NCI-H345 treated with DMSO at 0.1 percent for 48 hours (cell line): Measurements from ENCODE around the gene ZNF586.
"Not testable (repeated sequence)": the region's sequence is repeated elsewhere in the genome, so short reads cannot be mapped to it uniquely, and the experiment has no call there.

Source experiments
- DNase-seq: peaks from one replicate; lab custom pipeline; 2025; ENCODE audit not compliant: unreplicated experiment; lab: John Stamatoyannopoulos, UW

Gene ZNF586

DNA sequence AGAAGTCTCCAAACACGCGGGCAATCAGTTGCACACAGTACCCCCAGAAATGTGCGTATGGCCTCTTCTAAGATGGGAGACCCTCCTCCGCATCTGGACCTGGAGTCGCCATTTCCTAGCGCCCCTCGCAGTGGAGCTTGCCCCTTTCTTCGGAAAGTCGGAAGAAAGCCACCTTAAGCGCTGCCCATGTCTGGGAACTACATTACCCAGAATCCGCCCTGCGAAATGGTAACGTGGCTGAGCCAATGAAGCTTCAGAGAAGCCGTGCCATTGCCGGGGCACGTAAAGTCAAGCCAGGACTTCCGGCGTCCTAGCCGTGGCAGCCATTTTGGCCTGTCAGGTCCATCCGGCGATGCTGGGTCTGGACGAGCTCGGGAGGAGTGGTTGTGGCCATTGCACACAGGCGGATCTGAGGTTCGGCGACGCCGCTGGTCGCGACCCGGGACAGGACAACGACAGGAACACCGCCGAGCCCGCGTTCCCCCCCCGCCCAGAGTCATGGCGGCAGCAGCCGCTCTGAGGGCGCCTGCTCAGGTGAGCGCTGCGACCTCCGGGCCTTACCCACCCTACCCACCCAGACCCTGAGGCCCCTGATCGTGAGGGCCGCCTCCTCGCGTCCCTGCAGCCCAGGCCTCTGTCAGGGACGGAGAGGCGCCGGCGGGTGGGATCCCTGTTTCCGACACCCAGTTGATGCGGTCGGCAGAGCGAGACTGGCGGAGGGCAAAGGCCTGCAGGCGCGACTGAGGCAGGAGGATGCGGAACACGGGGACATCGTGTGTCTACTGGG lies at the start of gene ZNF586:
Gene ZNF586, plus strand, starts transcription at position 332 of the 787 bp plus-strand sequence. Its CDS starts 167 bp downstream, at position 499.
- DNase-seq = peak; percentile 23

GRCh38 chr19:57719901-57720519 lies 49.5 kb upstream of the ZNF586 start:
- DNase-seq = no peak

DNA sequence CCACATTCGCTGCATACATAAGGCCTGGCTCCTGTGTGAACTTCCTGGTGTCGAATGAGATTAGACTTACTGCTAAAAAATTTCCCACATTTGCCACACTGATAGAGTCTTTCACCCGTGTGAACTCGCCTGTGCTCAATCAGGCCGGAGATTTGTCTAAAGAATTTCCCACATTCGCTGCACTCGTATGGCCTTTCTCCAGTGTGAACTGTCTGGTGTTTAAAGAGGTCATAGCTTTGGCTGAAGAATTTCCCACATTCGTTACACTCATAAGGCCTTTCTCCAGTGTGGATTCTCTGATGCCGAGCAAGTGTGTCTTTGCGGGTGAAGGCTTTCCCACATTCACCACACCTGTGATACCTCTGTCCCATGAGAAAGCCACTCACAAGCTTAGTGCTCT lies 48.6 kb upstream of the ZNF586 start:
- no peak for DNase-seq

- DNase-seq = not testable (repeated sequence)
Observed at GRCh38 chr19:57738320-57738719, 31.2 kb upstream of the ZNF586 start.

GRCh38 chr19:57738770-57739169 lies 30.7 kb upstream of the ZNF586 start:
- not testable (repeated sequence) for DNase-seq

DNA sequence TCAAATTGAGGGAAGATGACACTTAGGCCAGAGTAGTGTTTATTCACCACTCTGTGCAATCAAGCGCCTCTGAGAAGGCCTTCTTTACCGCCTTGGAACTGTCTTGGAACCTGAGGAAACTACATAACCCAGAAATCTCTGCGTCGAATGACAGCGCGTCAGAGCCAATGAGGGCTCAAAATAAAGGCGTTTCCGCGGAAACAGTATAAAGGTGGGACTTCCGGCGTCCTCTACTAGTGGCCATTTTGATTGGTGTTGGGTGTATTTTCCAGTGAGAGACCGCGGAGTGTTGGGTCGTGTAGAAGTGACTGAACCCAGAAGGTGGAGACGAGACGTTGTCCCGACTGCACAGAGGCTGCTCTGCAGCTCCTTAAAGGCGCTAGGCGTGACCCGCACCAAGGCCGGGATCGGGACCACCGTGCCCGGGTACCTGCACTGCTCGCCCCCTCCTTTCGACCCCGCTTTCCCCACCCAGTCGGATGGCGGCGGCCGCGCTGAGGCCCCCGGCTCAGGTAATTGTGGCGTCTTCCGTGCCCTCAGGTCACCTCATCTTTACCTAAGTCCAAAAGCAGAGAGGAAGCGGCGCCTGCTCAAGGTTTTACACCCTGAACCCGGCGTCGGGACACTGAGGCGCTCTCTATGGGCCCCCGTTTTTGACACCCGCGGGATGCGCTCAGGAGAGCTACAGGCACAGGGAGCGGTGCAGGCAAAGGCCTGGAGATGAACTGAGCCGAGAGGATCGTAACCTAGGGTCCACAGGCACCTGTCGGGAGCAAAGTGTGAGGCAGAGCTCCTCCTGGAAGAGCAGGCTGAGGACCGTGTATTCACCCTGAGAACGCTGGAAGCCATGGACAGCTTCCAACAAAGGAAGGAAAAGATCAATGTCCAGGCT lies 22.6 kb upstream of the ZNF586 start, which contains the start of gene ZNF776:
Gene ZNF776, plus strand, starts transcription at position 236 of the 892 bp plus-strand sequence. Its CDS starts 244 bp downstream, at position 480.
- DNase-seq = peak; percentile 61

DNA sequence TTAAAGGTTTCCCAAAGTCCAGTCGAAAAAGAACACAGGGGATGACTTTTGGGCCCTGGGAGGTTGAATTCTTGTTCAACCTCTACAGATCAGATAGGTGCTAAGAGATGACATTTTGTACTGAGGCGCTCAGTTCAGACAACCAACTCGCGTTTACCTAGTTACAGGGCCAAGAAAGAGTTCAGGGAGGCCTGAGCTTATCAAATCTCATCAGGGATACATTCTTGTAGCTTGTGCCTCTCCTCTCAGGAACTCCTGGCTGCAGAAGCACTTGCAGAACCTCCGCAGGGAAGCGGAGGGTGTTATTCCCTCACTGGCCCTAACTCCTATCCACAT lies 22.0 kb upstream of the ZNF586 start:
- no peak for DNase-seq

DNA sequence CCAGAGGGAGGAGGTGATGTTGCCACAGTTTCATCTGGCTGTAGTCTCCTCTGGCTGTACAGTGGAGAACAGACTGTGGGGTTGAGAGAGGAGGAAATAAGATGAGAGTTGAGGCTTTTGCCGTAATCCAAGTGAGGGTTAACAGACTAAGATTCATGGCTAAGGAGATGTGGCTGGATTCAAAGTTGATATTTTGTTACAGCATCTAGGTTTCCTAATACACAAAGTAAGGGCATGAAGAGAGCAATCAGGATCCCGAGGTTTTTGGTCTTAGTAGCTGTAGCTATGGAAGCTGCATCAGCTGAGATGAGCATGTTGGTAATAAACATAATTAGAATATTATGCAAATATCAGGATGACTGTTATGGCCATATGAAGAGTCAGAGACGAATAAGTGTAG lies 21.4 kb upstream of the ZNF586 start:
- no peak for DNase-seq

DNA sequence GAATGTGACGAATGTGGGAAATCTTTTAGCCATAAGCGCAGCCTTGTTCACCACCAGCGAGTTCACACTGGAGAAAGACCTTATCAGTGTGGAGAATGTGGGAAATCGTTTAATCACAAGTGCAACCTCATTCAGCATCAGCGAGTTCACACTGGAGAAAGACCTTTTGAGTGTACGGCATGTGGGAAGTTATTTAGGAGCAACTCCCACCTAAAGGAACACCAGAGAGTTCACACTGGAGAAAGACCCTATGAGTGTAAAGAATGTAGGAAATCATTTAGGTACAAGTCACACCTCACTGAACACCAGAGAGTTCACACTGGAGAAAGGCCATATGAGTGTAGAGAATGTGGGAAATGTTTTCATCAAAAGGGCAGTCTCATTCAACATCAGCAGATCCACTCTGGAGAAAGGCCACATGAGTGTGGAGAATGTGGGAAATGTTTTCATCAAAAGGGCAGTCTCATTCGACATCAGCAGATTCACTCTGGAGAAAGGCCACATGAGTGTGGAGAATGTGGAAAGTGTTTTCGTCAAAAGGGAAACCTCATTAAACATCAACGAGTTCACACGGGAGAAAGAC lies 15.3 kb upstream of the ZNF586 start:
- no peak for DNase-seq

DNA sequence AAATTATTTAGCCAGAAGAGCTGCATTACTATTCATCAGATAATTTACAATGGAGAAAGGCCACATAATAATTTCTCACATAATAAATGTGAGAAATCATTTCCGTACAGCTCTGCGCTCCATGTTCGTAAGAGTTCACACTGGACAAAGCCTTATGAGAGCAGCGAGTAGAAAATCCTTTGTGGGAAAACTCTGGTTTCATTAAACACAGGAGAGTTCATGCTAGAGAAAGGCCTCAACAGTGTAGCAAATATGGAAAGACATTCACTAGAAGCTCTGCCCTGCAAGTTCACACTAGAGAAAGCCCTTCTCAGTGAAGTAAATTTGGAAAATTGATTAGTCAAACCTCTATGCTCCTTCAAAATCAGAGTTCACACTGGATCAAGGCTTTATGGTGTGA lies 14.4 kb upstream of the ZNF586 start:
- no peak for DNase-seq

DNA sequence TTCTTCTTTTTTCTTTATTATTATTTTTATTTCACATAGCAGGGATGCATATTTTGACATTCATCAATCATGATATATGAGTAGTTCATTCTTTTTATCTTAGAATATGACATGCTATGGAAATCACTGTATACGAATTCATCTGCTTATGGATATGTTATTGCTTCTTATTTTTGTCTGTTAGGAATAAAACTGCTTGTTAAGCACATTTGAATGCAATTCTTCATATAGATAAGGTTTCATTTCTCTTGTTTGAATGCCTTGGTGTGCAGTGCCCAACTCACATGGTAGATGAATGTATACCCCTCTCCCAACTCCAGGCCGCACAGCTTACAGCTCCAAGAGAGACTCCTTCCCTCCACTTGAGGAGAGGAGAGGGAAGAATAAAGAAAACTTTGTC lies 11.5 kb upstream of the ZNF586 start:
- no peak for DNase-seq

DNA sequence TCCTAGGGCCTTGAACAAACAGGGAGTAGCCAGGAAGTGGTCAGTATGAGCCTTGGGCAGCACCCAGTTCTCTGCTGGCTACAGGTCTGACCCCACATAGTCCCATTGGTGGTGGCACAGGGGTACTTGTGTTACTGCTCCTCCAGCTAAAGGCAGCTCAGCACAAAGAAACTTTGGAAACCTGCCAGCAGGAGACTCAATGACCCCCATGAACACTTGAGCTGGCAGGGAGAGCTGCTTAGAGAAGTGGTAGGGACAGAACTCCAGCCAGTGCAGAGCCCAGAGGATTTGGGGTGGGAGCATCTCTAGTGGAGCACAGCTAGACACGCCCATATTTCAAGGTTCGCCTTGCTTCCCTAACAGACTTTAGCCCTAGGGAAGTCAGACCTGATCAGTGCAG lies 10.4 kb upstream of the ZNF586 start:
- no peak for DNase-seq

- DNase-seq = no peak
Observed at GRCh38 chr19:57771417-57771816, 1.9 kb downstream of the ZNF586 start.

DNA sequence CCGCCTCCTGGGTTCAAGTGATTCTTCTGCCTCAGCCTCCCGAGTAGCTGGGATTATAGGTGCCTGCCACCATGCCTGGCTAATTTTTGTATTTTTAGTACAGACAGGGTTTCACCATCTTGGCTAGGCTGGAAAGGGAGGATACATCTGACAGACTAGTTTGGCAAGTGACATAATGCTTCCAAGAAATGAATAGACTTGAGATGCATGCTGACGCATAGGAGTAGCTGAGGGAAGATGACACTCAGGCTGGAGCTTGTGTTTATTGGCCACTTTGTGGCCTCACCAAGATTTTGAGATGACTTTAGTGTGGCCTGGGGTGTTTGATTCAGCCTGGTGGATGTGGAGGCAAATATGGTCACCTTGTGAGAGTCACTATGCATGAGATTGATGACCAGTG lies 4.0 kb downstream of the ZNF586 start:
- DNase-seq = no peak

DNA sequence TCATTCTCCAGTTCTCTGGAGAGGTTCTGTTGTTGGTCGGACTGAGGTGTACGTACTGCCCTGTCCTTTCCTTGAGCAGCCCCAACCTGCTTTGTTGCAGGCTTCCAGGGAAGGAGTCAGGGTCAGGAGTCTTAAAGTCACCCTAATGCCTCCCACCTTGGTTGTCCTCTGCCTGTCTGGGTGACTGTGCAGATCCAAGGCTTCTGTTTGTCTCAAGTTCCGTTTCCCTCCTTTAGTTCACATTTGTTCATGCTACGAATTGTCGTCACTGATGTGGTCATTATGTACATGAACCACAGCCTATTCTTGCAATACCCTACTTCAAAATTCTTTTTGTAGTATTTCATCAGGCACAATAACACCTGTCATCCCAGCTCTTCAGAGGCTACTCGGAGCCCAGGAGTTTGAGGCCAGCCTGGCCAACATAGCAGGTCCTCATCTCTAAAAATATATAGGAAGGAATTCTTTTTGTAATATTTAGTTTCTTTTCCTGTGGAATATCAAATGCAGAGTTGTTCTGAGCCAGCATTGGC lies 7.4 kb downstream of the ZNF586 start:
- DNase-seq = no peak

GRCh38 chr19:57778336-57778735 lies 8.9 kb downstream of the ZNF586 start:
- no peak for DNase-seq

- no peak for DNase-seq
Observed at GRCh38 chr19:57779220-57779845, 9.9 kb downstream of the ZNF586 start.

DNA sequence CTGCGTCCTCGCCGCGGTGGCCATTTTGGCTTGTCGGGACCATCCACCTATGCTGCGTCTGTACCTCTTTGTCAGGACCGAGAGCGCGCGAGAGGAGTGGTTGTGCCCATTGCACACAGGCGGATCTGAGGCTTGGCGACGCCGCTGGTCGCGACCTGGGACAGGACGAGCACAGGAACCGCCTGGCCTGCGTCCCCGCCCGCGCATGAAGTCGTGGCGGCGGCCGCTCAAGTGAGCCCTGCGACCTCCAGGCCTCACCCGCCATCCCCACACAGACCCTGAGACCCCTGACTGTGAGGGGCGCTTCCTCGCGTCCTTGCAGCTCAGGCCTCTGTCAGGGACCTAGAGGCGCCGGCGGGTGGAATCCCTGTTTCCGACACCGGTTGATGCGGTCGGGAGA lies 16.8 kb downstream of the ZNF586 start:
- DNase-seq = no peak

DNA sequence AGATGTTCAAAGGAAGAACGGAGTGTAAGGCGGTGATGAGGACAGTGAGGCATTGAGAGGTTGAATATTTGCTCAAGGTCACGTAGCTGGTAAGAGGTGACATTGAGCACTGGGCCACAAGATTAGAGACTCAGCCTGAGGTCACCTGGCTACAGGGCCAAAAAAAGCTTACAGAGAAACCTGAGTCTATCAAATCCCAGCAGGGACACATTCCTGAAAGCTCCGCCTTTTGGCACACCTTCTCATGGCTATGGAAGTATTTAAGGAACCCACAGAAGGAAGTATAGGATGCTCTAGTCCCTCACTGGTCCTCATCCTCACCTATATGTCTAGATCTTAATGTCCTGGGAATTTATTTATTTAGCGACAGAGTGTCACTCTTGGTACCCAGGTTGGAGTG lies 17.4 kb downstream of the ZNF586 start:
- DNase-seq = no peak

DNA sequence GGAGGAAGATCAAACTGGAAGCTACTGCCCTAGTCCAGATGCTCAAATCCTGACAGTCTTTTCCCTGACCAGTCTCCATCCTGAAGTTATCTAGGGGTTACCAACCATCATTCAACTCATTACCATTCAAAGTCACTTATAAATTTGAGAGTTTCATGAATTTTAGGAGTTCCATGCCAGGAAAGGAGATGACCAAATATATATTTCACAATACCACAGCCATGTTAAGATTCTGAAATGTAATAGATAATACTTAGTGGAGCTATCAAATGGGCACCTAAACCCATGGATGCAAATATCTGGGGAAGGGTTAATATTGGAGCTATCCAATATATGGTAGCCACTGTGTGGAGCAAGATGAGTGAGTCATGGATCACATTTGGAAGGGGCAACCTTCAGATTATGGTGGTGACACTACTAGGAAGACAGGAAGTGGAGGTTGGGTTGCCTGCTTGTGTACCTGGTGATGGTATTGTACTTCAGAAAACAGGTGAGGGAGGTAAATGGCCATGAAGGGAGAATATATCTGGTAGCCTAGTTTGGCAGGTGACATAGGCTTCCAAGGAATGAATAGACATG lies 18.7 kb downstream of the ZNF586 start:
- no peak for DNase-seq
